ENCODE data around the gene KCTD6.

GRCh38 chr3:58487140-58487886 is 4.6 kb upstream of the KCTD6 start:
- no peak for TF ChIP-seq YY1 (IDR thresholded peaks at IDR 0.05; ENCODE audit: insufficient read depth, insufficient read length)
- TF ChIP-seq ZNF274 (IDR thresholded peaks at IDR 0.05; ENCODE audit: low read depth, low read length) = no peak
